A375 (cell line): ENCODE results near the gene RXFP3. TPM values are rescaled to one million over a fixed set of nuclear protein-coding genes. Genes with fewer than 3 reads are reported as not detected.

Experiments used
- small RNA-seq: library from RNA; depleted of rRNA; stranded (forward); fragments of <200 nt; gene quantifications from one replicate; pipeline ENCODE3, GENCODE V24; 2014
- total RNA-seq: library from RNA; depleted of rRNA; stranded (reverse); fragments of >200 nt; shearing (Covaris generic); gene quantifications from 2 replicates; pipeline ENCODE4 v1.2.3, GENCODE V29; 2014; rRNA removed

The RXFP3 gene
- 0.05 TPM in 1 of 2 replicates, not detected in the other for total RNA-seq

GRCh38 chr5:33936381-33937016 is at the start of gene RXFP3:
Gene RXFP3 (plus strand): TSS chr5:33936386. CDS start chr5:33936741, 355 bp downstream.

GRCh38 chr5:33891788-33892619 is 44.2 kb upstream of the RXFP3 start, which contains the start of gene ADAMTS12:
Gene ADAMTS12 (minus strand): TSS chr5:33891990. CDS start chr5:33891856, 134 bp downstream.

GRCh38 chr5:33984671-33985124 is 48.5 kb downstream of the RXFP3 start, which contains the start of gene SLC45A2:
Gene SLC45A2 (minus strand): TSS chr5:33984693. CDS start chr5:33984583, 110 bp downstream.

Small RNA genes lying within 50 kb of the gene (small RNA-seq; reads per million reads assigned to genes)
- gene RNU6-923P: not detected

Other genes starting within 250 kb of the RXFP3 start
- 15.2 and 15.6 TPM in 2 replicates for gene ADAMTS12, start 44.4 kb upstream of the RXFP3 start, total RNA-seq
- 0.49 and 0.69 TPM in 2 replicates for gene SLC45A2, start 48.3 kb downstream of the RXFP3 start, total RNA-seq
- gene AMACR, start 71.7 kb downstream of the RXFP3 start, total RNA-seq: 42.8 and 49.8 TPM in 2 replicates
- gene C1QTNF3, start 106.8 kb downstream of the RXFP3 start, total RNA-seq: 2.3 and 2.8 TPM in 2 replicates